HG02678 (cell line): ENCODE results near the gene FMO2.

Source experiments
- ATAC-seq: cut with Tn5 transposase; IDR thresholded peaks from one replicate; pipeline ENCODE4 v1.9.1; 2021; ENCODE audit warnings: mild to moderate bottlenecking, moderate library complexity; ENCODE audit not compliant: unreplicated experiment

The FMO2 gene

DNA sequence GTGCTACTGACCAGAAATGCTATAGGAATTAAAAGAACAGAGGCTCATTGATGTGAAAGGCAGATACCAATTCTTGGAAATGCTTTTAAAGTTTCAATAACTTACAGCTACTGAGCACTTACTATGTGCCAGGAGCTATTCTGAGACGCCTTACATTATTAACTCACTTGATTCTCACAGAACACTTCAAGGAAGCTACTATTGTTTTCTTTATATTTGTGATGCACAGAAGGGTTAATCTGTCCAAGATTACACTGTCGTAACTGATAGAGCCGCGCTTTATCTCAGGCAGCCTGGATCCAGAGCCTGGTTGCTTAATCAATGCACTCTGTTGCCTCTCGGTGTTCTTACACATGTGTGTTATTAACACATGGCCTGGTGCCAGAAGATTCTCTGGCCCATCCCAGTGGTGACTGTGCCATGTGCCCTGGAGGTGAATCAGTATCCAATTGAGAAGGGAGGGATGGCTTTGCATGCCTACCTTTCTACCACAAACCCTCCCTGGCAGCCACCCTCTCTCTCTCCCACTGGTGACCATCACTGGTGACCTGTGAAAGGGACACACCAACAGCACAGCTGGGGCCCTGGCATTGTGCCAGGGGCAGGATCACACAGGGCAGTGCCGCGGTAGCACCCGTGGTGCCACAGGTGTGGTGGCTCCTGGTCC, 72.0 kb downstream of the FMO2 start:
- no peak for ATAC-seq

- ATAC-seq, result no peak
These were observed 72.5 kb downstream of the FMO2 start for GRCh38 chr1:171257607-171258076.

DNA sequence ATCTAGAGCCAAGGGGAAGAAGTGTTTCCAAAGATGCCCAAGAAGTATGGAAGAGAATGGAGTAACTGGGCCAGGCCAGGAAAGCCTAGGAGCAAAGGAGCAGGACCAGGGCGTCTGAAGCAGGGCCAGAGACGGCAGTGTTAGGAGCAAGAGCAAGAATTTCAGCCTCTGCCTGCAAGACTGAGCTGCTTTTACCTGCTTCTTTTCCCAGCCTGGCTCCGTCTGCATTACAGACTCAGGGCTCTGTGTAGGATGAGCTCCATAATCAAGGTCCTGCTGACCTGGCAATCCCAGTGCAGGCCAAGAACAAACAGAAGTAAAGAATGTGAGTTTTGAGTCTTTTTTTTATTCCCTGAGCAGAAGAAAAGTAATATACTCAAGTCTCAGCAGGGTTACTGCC, 73.3 kb downstream of the FMO2 start:
- no peak for ATAC-seq

DNA sequence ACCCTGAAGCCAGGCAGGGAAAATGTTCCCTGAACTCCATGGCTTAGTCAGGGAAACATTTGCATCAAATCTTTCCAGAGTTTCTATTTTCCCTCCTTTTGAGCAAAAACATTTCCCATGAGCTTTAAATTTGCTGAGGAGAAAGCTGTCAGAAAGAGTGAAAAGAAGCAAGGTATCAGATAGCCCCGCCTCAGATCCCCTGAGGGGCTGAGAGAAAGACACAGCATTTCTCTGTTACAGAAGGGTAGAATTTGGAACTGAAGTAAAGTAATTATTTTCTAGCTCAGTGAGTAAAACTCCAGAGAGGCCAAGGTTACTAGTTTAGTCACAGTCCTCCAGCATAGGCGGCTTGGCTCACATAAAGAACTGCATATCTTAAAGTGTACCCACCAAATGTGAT, 73.8 kb downstream of the FMO2 start:
- ATAC-seq, result no peak
